ENCODE results near the gene SLC45A2. TPM values are rescaled to one million over a fixed set of nuclear protein-coding genes. Genes with fewer than 3 reads are reported as not detected.

SLC45A2 gene
- total and polyA plus RNA-seq, 2 of the 8 experiments (the other 6 are each of a cell fraction or from before 2014, with no cell fraction given): 0.09 TPM; not detected in 1

DNA sequence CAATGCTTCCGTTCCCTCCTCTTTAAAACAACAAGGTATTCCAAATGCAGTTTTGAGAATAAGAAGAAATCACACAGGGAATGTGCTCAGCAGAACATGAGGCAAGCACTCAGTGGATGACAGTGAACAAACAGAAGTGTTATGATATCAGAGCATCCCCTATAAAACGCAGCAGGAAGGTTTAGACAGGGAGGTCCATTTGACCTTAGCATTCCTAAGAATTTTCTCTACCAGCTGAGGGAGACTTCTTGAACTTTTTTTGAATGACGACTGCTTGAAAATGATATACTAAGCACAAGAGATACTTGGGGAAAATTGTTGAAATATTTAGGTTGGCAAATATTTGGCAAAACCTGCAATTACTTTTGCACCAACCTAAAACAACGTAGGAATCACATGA is 19.4 kb upstream of the SLC45A2 start:
- 87% methylated on average over 4 of the region's 4 CpGs; no CpG with 5 or more reads in 1 of the 2 experiments for WGBS, 2 experiments (ENCODE audit: extremely low coverage in 1 of 2, insufficient coverage in 1 of 2, insufficient read length in 1 of 2, insufficient replicate concordance in 2 of 2, low coverage in 1 of 2, low lambda C conversion rate in 2 of 2, missing lambda C conversion rate in 1 of 2)
- no peak for FAIRE-seq

More for the DNA sequence above, 19.4 kb upstream of the SLC45A2 start:
- Histone ChIP-seq H3K9ac (replicated peaks in 1 of 4; ENCODE audit: extremely low read depth in 1 of 4, low read depth in 3 of 4, low read length in 3 of 4) (no peak overlapping the region), H2BK120ac (replicated peaks; ENCODE audit: low read depth, low read length) (no peak overlapping the region), H4K20me1 (replicated peaks in 1 of 2; ENCODE audit: control insufficient read depth in 1 of 2, insufficient read depth in 2 of 2, low read length in 2 of 2) (no peaks in the 10 kb centered on the region), H4K5ac (ENCODE audit: insufficient read length, low read depth, low read length) (no peak overlapping the region), H3K36me3 (ENCODE audit: control insufficient read depth in 2 of 4, insufficient read depth in 4 of 4, low read length in 3 of 4) (peaks cover 0 to 13% (median 3%) of the 10 kb centered on the region in 4 experiments; a peak in 5 of 8 replicates), H3K23ac (ENCODE audit: insufficient read length) (no peak overlapping the region), H3K79me1 (ENCODE audit: low read depth, low read length) (no peaks in the 10 kb centered on the region), H3K4ac (replicated peaks; ENCODE audit: insufficient read length, low read depth, low read length) (no peak overlapping the region), H2BK12ac (ENCODE audit: low read depth, low read length) (no peak overlapping the region), H3K27ac (ENCODE audit: low read depth, low read length) (no peak overlapping the region), H3K9me3 (ENCODE audit: insufficient read depth in 2 of 2, low read depth in 1 of 2, low read length in 1 of 2) (no peaks in the 10 kb centered on the region), H2BK20ac (ENCODE audit: low read length) (no peak overlapping the region), H3K4me3 (ENCODE audit: extremely low read depth in 1 of 4, insufficient read depth in 2 of 4, low read depth in 3 of 4, low read length in 4 of 4) (no peak overlapping the region), H4K91ac (replicated peaks; ENCODE audit: insufficient read length, low read length) (no peak overlapping the region), H2AFZ (ENCODE audit: low read length) (no peak overlapping the region), H3K14ac (ENCODE audit: insufficient read length) (no peak overlapping the region), H3K4me2 (ENCODE audit: insufficient read depth in 1 of 2, low read depth in 2 of 2, low read length in 2 of 2) (no peak overlapping the region), H3K4me1 (replicated peaks in 1 of 4; ENCODE audit: control insufficient read depth in 3 of 4, insufficient read depth in 4 of 4, low read length in 3 of 4) (peaks cover 1 to 5% (median 4%) of the 10 kb centered on the region in 4 experiments; a peak in 5 of 7 replicates), H3K23me2 (ENCODE audit: low read depth, low read length) (peaks cover 3% of the 10 kb centered on the region), H4K8ac (ENCODE audit: extremely low read depth, insufficient read depth, low read length) (no peak overlapping the region), H3K27me3 (replicated peaks in 1 of 4; ENCODE audit: control insufficient read depth in 3 of 4, extremely low read depth in 1 of 4, insufficient read depth in 3 of 4, low read length in 3 of 4) (no peaks in the 10 kb centered on the region), H3K79me2 (ENCODE audit: control insufficient read depth in 1 of 2, insufficient read depth in 2 of 2, low read length in 2 of 2) (no peaks in the 10 kb centered on the region), H3K56ac (replicated peaks; ENCODE audit: insufficient read length, low read depth, low read length) (no peak overlapping the region), H2AK5ac (ENCODE audit: low read depth, low read length) (no peak overlapping the region), H2BK5ac (ENCODE audit: low read depth, low read length) (no peak overlapping the region), H2BK15ac (ENCODE audit: low read length) (no peak overlapping the region), H3K18ac (ENCODE audit: extremely low read depth, low read length) (no peak overlapping the region)
- ChIA-PET CTCF (ENCODE audit: partially characterized antibody) (no interaction called here), POLR2A (ENCODE audit: partially characterized antibody) (no interaction called here)
- TF ChIP-seq RXRA (IDR thresholded peaks at IDR 0.05; ENCODE audit: insufficient read depth, low read depth, low read length) (no peak), PHF8 (conservative IDR thresholded peaks at IDR 0.05; ENCODE audit: low read depth, low read length) (no peak)
- DNase-seq (ENCODE audit: low read depth in 1 of 2, low spot score in 2 of 2): no peak
